Lower leg skin (tissue), 4 donors: ENCODE data around the gene GFPT1. TPM values are rescaled to one million over a fixed set of nuclear protein-coding genes. Genes with fewer than 3 reads are reported as not detected.

Experiments used
- DNase-seq, 2 donors: peaks; one replicate each; pipeline ENCODE4 v3.0.0-alpha.2; 2019; ENCODE audit warnings: low spot score in 2 of 2
- H3K4me3 ChIP-seq: fragments of 200-600 bp; sonication (generic); 2 replicates; pipeline ENCODE4 v1.5.1; 2017; ENCODE audit warnings: mild to moderate bottlenecking, low read depth; ENCODE audit not compliant: poor library complexity, severe bottlenecking
- CTCF ChIP-seq, 3 donors: fragments of 450-650 bp; IDR thresholded peaks; one replicate each; pipeline ENCODE4 v1.5.1; 2016; ENCODE audit warnings: antibody characterized with exemption in 3 of 3, mild to moderate bottlenecking in 3 of 3, moderate library complexity in 2 of 3
- POLR2A ChIP-seq, 2 donors: fragments of 450-650 bp; IDR thresholded peaks; one replicate each; pipeline ENCODE4 v1.6.1; 2016 to 2017; ENCODE audit warnings: antibody characterized with exemption in 2 of 2, mild to moderate bottlenecking in 1 of 2, moderate library complexity in 1 of 2
- WGBS, 2 donors: methylation state at CpG; one replicate each; pipeline ENCODE4 v1.1.5; 2018; 5-methylcytosine and 5-hydroxymethylcytosine counted together
- intact Hi-C: fragments of 100-400 bp; cut with DNase I; formaldehyde crosslinking; loops from one replicate; pipeline ENCODE4 v1.15.0; 2023; ENCODE audit warnings: low total_unique reads
- total RNA-seq, 4 donors: library from RNA; depleted of rRNA; stranded (reverse); fragments of >200 nt; gene quantifications; one replicate each; pipeline ENCODE4 v1.1.0, GENCODE V29; 2016

GFPT1 gene
- total RNA-seq, 4 donors from 2014 or later, result 9.5 to 12.4 (median 11.2) TPM

- WGBS, 2 donors, result 56 to 58% methylated on average over 3 of the region's 3 CpGs
- no peak for TF ChIP-seq CTCF (IDR thresholded peaks at IDR 0.05)
- TF ChIP-seq POLR2A (IDR thresholded peaks at IDR 0.05), result no peak
- intact Hi-C loops, result no loop called here
- DNase-seq, result no peak
- no peak overlapping the region for H3K4me3 ChIP-seq
These were observed 101.6 kb downstream of the GFPT1 start for GRCh38 chr2:69285379-69285894.

- TF ChIP-seq CTCF (IDR thresholded peaks at IDR 0.05), result no peak
- no peak for TF ChIP-seq POLR2A (IDR thresholded peaks at IDR 0.05)
- no peak overlapping the region for H3K4me3 ChIP-seq
- intact Hi-C loops, result no loop called here
- WGBS, 2 donors, result 94 to 100% methylated on average over 4 of the region's 4 CpGs
- DNase-seq, result no peak
These were observed 106.1 kb downstream of the GFPT1 start for GRCh38 chr2:69280796-69281412.

GRCh38 chr2:69279931-69280681 lies 106.9 kb downstream of the GFPT1 start:
- DNase-seq, result no peak
- no peak overlapping the region for H3K4me3 ChIP-seq
- intact Hi-C loops, result no loop called here
- TF ChIP-seq POLR2A (IDR thresholded peaks at IDR 0.05) (no peak), CTCF (IDR thresholded peaks at IDR 0.05) (no peak)
- WGBS, 2 donors, result 66 to 71% methylated on average over 9 of the region's 9 CpGs

- TF ChIP-seq POLR2A (IDR thresholded peaks at IDR 0.05) (no peak), CTCF (IDR thresholded peaks at IDR 0.05) (no peak)
- H3K4me3 ChIP-seq, result no peak overlapping the region
- intact Hi-C loops, result no loop called here
- WGBS, 2 donors, result 82 to 95% methylated on average over 2 of the region's 2 CpGs
- no peak for DNase-seq
These were observed 107.8 kb downstream of the GFPT1 start for GRCh38 chr2:69279211-69279610.

- intact Hi-C loops, result no loop called here
- H3K4me3 ChIP-seq, result no peak overlapping the region
- WGBS, 2 donors, result 59 to 71% methylated on average over 5 of the region's 5 CpGs
- DNase-seq, result no peak
- TF ChIP-seq CTCF (IDR thresholded peaks at IDR 0.05) (no peak), POLR2A (IDR thresholded peaks at IDR 0.05) (no peak)
These were observed 108.7 kb downstream of the GFPT1 start for GRCh38 chr2:69278366-69278765.
